Measurements from ENCODE around the gene ANKRD63.
A peak's percentile ranks its signal among the peaks of the same experiment; 100 is the strongest.

ANKRD63 gene

DNA sequence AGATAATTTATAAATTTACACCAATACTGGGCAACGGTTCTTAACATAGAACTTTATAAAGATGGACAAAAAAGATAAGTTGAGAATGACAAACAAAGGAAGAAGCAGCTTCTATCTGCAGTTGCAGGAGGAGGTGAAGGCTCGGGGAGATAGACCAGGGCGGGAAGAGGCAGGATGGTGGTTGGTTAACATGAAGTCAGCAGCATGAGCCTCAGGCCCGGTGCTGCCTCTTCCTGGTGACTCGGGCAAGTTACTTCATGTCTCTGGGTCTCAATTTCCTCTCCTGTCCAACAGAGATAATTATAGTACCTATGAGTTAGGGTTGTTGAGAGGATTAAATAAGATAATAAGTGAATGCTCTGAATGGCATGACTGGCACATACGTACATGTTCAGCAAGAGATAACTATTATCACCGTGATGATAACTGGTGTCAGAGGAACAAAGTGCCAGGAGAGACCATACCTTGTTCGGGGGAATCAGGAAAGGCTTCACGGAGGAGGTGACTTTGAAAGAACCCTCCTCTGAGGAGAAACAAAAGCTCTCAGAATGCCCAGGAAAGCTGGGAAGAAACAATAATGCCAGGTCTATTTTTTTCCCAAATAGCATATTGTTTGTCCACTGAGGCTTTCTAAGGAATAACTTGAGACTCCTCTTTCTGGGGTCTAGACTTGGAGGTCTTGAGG, 39.6 kb downstream of the ANKRD63 start:
- DNase-seq (ENCODE audit: low read depth in 1 of 2, low spot score in 1 of 2) = no peak

DNA sequence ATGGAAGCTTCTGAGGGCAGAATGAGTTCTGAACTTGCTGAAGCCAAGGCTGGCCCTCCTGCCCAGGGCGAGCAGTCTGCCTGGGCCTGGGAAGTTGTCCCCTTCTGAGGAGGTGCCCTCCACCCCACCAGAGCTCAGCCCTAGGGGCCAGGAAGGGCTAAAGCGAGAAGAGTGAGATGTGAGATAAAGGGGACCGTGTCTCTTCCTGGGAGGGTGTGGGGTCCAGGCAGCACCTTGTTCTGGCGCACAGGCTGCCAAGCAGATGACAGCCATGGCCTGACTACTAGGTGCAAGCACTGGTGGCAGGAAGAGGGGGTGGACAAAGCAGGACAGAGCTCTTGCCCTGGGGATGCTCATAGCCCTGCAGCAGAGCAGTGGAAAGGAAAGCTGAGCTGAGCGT, 40.3 kb downstream of the ANKRD63 start:
- DNase-seq (ENCODE audit: low read depth in 1 of 2, low spot score in 1 of 2) = no peak

DNA sequence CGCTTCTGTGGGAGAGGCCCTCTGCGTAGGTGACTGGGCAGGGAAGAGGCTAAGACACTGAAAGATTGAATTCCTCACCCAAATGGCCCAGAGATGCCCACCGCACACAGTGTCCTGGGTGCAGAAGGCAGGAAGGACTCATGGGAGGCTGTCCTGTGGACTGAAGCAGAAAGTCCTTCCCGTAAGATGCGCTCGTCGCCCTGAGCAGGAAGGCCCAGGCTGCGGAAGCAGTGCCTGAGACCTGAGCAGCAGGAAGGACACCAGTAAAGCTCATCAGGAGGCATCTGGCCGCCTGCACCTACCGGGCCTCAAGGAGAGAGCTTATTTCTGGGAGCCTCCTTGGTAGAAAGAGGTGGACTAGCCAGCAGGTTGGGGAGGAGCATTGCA, 40.7 kb downstream of the ANKRD63 start:
- DNase-seq (ENCODE audit: low read depth in 1 of 2, low spot score in 1 of 2) = no peak

- no peak for DNase-seq (ENCODE audit: low read depth in 1 of 2, low spot score in 1 of 2)
These were observed 41.3 kb downstream of the ANKRD63 start for GRCh38 chr15:40241269-40242212.

- no peak for DNase-seq (ENCODE audit: low read depth in 1 of 2, low spot score in 1 of 2)
These were observed 42.1 kb downstream of the ANKRD63 start for GRCh38 chr15:40240619-40241221.

GRCh38 chr15:40239693-40240618, 42.9 kb downstream of the ANKRD63 start:
- DNase-seq (ENCODE audit: low read depth in 1 of 2, low spot score in 1 of 2) = no peak

DNA sequence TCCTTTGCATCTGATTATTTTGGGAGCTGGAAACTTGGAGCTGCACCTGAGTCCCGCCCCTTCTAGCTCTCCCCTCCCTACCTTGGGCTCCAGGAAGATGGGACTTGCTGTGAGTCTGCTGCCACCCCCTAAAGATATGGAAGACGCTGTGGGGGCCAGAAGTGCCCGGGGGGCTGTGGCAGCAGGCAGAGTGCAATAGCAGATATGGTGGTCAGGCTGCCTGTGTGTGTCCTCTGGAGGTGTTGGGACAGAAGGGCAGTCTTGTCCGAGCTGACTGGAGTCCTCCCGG, 43.5 kb downstream of the ANKRD63 start:
- DNase-seq (ENCODE audit: low read depth in 1 of 2, low spot score in 1 of 2) = no peak

DNA sequence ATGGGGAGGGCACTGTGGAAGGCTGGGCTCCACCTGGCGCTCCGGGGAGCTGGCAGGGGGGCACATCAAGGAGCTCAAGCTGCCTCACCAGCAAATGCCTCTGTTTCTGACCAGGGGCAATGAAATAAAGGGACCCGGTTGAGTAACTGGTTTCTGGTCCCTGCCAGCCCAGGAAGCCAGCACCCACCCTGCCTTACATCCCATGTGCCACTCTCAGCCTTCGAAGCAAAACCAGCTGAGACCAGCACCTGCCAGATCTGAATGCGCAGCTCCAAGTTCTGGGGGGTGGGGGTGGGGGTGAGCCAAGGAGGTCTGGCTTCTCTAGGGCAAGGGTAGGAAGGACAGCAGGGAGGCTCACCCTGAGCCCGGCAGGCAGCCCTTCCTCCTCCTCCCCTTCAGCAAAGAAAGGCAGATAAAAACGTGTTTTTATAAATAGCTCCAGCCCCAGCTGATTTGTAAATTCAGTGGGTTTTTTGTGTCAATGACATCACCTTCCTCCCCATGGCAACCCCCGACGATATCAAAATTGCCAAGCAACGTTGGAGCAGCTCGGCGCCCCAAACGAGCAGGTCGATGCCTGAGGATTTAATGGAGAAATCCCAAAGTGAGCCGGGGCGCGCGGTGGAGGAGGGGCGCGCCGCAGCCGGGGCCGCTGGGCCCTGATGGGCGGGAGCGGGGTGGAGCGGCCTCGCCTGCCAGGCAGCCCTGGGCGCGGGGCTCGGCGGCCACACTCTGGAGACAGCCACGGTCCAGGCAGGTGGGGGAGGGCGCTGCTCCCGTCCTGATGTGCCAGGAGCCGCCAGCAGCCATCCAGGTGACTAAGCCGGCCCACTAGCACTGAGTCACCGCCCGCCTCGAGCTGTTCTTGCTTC, 44.1 kb downstream of the ANKRD63 start, which contains the start of gene PAK6:
Gene PAK6 (plus strand): TSS at position 532 of the 872 bp plus-strand sequence. CDS start 25,723 bp downstream, outside the sequence.
- DNase-seq (ENCODE audit: low read depth in 1 of 2, low spot score in 1 of 2) = peak in 1 of 2 donors; percentile 8

DNA sequence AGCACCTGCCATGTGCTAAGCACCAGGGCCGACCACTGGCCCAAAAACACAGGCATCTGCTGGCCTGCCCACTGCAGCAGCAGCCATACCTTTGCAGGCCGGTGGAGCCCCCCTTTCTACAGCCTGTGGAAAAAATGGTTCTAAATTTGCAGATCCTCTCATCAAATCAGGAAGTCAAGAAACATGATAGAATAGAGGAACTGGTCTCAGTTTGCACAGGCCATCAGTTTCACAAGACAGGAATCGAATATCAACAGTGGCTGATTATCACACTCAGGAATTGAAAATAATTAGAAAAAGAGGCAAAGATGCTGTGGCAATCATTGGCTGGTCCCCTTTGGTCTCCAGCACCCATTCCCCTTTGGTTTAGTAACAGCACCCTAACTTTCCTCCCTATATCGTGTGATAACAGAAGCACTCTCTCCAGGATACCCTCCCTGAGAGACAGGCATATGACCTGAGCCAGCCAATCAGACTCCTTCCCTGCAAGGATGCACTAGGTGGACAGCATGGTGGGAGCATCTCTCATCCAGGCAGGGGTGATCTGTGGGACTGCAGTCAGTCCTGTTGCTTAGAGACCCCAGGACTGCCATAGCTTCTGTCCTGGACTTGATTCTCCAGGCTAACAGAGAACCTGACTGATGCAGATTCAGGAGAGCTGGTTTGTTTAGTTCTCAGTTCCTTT, 47.5 kb downstream of the ANKRD63 start:
- DNase-seq (ENCODE audit: low read depth in 1 of 2, low spot score in 1 of 2) = no peak

DNA sequence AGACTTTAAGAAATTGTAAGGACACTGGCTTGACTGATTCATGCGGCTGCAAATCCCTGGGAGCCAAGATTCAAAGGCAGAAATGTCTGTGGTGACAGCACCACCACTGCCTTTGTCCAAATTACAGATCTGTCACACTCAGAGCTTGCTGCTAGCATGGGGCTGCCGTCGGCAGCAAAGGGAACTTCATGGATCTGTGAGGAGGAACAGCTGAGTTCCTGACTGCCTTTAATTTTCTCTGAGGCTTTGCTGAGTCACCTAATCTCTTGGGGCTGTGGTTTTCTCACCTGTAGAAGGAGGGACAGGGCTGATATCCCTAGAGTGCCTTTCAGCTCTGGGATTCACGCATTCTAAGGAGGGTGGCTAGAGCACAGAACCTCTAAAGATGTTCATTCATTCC, 48.1 kb downstream of the ANKRD63 start:
- DNase-seq (ENCODE audit: low read depth in 1 of 2, low spot score in 1 of 2) = no peak

GRCh38 chr15:40233727-40234577, 48.9 kb downstream of the ANKRD63 start:
- DNase-seq (ENCODE audit: low read depth in 1 of 2, low spot score in 1 of 2) = no peak

DNA sequence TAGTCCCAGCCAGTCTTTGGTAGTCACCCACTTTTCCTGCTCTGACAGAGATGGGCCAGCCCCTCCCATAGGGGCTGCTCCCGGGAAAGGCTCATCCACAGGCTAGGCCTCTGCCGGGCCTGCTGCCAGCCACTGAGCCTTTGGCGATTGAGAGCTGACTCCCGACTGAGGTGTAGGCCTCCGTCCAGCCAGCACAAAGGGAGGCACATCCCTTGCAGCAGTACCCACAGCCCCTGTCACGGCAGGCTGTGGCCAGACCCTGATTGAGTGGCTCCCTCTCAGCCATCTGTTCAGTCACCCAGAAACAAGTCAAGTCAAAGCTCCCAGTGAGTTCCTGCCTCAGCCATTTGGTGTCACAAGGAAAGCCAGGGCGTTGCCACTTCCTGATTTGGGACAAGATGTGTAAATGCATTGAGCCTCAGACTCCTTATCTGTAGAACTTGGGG, 50.2 kb downstream of the ANKRD63 start:
- DNase-seq (ENCODE audit: low read depth in 1 of 2, low spot score in 1 of 2) = no peak
